Thoracic aorta (tissue), 2 donors: ENCODE measurements around the gene ATRIP. TPM values are rescaled to one million over a fixed set of nuclear protein-coding genes. Genes with fewer than 3 reads are reported as not detected.

Experiments
- ATAC-seq: fragments of 150-250 bp; one replicate; pipeline ENCODE4 v1.8.0; 2017; ENCODE audit warnings: low read depth; ENCODE audit not compliant: insufficient number of reproducible peaks, low FRiP score
- DNase-seq: peaks from one replicate; pipeline ENCODE4 v3.0.0-alpha.2; 2020; ENCODE audit warnings: low spot score
- H3K27ac ChIP-seq, 2 donors: fragments of 200-600 bp; sonication (generic); 1 replicate in 1 of 2; 2 replicates in 1 of 2; pipeline ENCODE4 v1.5.1; 2016; ENCODE audit warnings: mild to moderate bottlenecking in 2 of 2, moderate library complexity in 2 of 2
- H3K27me3 ChIP-seq: fragments of 200-600 bp; sonication (generic); replicated peaks from 2 replicates; pipeline ENCODE4 v1.6.0; 2016; ENCODE audit warnings: mild to moderate bottlenecking; ENCODE audit not compliant: insufficient read depth
- H3K36me3 ChIP-seq: fragments of 200-600 bp; sonication (generic); one replicate; pipeline ENCODE4 v1.5.1; 2016
- H3K4me1 ChIP-seq, 2 donors: fragments of 200-600 bp; sonication (generic); 1 replicate in 1 of 2; 2 replicates in 1 of 2; pipeline versions ENCODE4 v1.5.1 to v1.6.0; 2016; ENCODE audit warnings: low read depth in 2 of 2, mild to moderate bottlenecking in 1 of 2; ENCODE audit not compliant: control insufficient read depth in 1 of 2
- H3K4me3 ChIP-seq: fragments of 200-600 bp; sonication (generic); 2 replicates; pipeline ENCODE4 v1.5.1; 2016; ENCODE audit warnings: mild to moderate bottlenecking
- H3K9me3 ChIP-seq: fragments of 200-600 bp; sonication (generic); 2 replicates; pipeline ENCODE4 v1.5.1; 2016
- total RNA-seq, 2 donors: library from RNA; depleted of rRNA; stranded (reverse); fragments of >200 nt; gene quantifications; one replicate each; pipeline versions ENCODE4 v1.1.0 to v1.2.3, GENCODE V29; 2016
- TF ChIP-seq, protein P1 (sequence below): fragments of 200-600 bp; sonication (generic); IDR thresholded peaks from one replicate; pipeline ENCODE4 v1.5.1; 2019; ENCODE audit warnings: antibody characterized with exemption

The ATRIP gene
- 1 to 10 TPM; 4.0 to 8.3 TPM for total RNA-seq

DNA sequence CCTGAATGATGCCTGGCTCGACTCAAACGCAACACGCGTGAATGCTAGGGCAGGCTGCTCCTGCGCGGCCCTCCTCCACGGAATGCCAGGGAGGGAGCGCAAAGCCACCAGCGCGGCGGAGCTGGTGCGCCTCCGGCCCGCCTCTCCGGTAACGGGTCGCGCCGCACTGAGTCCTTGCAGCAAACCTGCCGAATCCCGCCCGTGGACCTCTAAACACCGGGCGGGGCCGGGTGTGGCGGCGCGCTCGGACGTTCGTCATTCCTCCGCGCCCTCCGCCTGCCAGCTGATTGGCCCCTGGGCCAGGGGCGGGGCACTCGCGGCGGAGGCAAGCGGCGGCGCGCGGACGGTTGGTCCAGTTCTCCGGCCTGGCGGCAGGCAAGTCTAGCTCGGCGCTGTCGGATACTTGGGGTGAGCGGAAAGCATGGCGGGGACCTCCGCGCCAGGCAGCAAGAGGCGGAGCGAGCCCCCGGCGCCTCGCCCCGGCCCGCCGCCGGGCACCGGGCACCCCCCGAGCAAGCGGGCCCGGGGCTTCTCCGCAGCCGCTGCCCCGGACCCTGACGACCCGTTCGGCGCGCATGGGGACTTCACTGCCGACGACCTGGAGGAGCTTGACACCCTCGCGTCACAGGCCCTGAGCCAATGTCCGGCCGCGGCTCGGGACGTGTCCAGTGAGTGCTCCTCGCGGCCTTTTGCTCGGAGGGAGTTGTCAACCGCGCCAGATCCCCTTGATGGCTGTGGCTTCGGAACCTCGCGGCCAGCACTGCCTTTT, at the start of gene ATRIP:
ATRIP (plus strand) TSS at position 313 of the 769 bp plus-strand sequence; CDS start at position 422, 109 bp downstream.
- Histone ChIP-seq H3K4me3 (peak within 1 kb of the TSS; percentile 93), H3K4me1 (peaks cover 17 to 33% of the 10 kb centered on the region in 2 donors), H3K36me3 (peaks cover 9% of the 10 kb centered on the region), H3K9me3 (no peaks in the 10 kb centered on the region), H3K27me3 (no peaks in the 10 kb centered on the region), H3K27ac (peak within 1 kb of the TSS; percentile 86 to 88)
- ATAC-seq = peak; percentile 86
- TF ChIP-seq, protein P1, sequence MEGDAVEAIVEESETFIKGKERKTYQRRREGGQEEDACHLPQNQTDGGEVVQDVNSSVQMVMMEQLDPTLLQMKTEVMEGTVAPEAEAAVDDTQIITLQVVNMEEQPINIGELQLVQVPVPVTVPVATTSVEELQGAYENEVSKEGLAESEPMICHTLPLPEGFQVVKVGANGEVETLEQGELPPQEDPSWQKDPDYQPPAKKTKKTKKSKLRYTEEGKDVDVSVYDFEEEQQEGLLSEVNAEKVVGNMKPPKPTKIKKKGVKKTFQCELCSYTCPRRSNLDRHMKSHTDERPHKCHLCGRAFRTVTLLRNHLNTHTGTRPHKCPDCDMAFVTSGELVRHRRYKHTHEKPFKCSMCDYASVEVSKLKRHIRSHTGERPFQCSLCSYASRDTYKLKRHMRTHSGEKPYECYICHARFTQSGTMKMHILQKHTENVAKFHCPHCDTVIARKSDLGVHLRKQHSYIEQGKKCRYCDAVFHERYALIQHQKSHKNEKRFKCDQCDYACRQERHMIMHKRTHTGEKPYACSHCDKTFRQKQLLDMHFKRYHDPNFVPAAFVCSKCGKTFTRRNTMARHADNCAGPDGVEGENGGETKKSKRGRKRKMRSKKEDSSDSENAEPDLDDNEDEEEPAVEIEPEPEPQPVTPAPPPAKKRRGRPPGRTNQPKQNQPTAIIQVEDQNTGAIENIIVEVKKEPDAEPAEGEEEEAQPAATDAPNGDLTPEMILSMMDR = no peak
- DNase-seq = peak; percentile 55

- TF ChIP-seq, protein P1 = no peak
- Histone ChIP-seq H3K36me3 (no peaks in the 10 kb centered on the region), H3K4me1 (peaks cover 14 to 20% of the 10 kb centered on the region in 2 donors), H3K27me3 (no peaks in the 10 kb centered on the region), H3K9me3 (no peaks in the 10 kb centered on the region), H3K27ac (no peak overlapping the region), H3K4me3 (no peak overlapping the region)
- no peak for ATAC-seq
- DNase-seq = no peak
These were observed 48.5 kb upstream of the ATRIP start for GRCh38 chr3:48397767-48398681.

- no peak overlapping the region for H3K4me3 ChIP-seq
- H3K27ac ChIP-seq = no peak overlapping the region
- no peaks in the 10 kb centered on the region for H3K27me3 ChIP-seq
- H3K4me1 ChIP-seq = peaks cover 21 to 28% of the 10 kb centered on the region in 2 donors
- TF ChIP-seq, protein P1 = no peak
- no peaks in the 10 kb centered on the region for H3K9me3 ChIP-seq
- peaks cover 3% of the 10 kb centered on the region for H3K36me3 ChIP-seq
- DNase-seq (no peak), ATAC-seq (no peak)
These were observed 47.7 kb upstream of the ATRIP start for GRCh38 chr3:48398701-48399386.

- peaks cover 3% of the 10 kb centered on the region for H3K36me3 ChIP-seq
- TF ChIP-seq, protein P1 = no peak
- no peak overlapping the region for H3K4me3 ChIP-seq
- DNase-seq (no peak), ATAC-seq (no peak)
- H3K27me3 ChIP-seq = no peaks in the 10 kb centered on the region
- peaks cover 23 to 35% of the 10 kb centered on the region in 2 donors for H3K4me1 ChIP-seq
- H3K27ac ChIP-seq = no peak overlapping the region
- no peaks in the 10 kb centered on the region for H3K9me3 ChIP-seq
These were observed 47.0 kb upstream of the ATRIP start for GRCh38 chr3:48399387-48400172.
